ENCODE data around the gene ELMO1.

The ELMO1 gene

GRCh38 chr7:37265006-37265405 lies 183.7 kb downstream of the ELMO1 start:
- Histone ChIP-seq H3K4me1 (ENCODE audit: control insufficient read depth, insufficient read depth, low read length) (no peaks in the 10 kb centered on the region), H3K27me3 (ENCODE audit: control insufficient read depth, insufficient read depth, low read length) (no peaks in the 10 kb centered on the region), H3K27ac (ENCODE audit: low read depth, low read length) (no peak overlapping the region), H3K4me3 (ENCODE audit: low read depth, low read length) (no peak overlapping the region), H3K9ac (ENCODE audit: low read depth, low read length) (no peak overlapping the region), H3K36me3 (ENCODE audit: control insufficient read depth, insufficient read depth, low read length) (no peaks in the 10 kb centered on the region), H3K9me3 (ENCODE audit: control insufficient read depth, insufficient read depth, low read length) (no peaks in the 10 kb centered on the region)

GRCh38 chr7:37262181-37262580 lies 186.5 kb downstream of the ELMO1 start:
- no peaks in the 10 kb centered on the region; the same call in 1 of the 2 replicates for H3K4me1 ChIP-seq (ENCODE audit: control insufficient read depth, insufficient read depth, low read length)
- H3K36me3 ChIP-seq (ENCODE audit: control insufficient read depth, insufficient read depth, low read length): no peaks in the 10 kb centered on the region
- no peak overlapping the region for H3K27ac ChIP-seq (ENCODE audit: low read depth, low read length)
- no peaks in the 10 kb centered on the region for H3K9me3 ChIP-seq (ENCODE audit: control insufficient read depth, insufficient read depth, low read length)
- no peaks in the 10 kb centered on the region for H3K27me3 ChIP-seq (ENCODE audit: control insufficient read depth, insufficient read depth, low read length)
- no peak overlapping the region for H3K4me3 ChIP-seq (ENCODE audit: low read depth, low read length)
- no peak overlapping the region for H3K9ac ChIP-seq (ENCODE audit: low read depth, low read length)

GRCh38 chr7:37259319-37259821 lies 189.3 kb downstream of the ELMO1 start:
- Histone ChIP-seq H3K9ac (ENCODE audit: low read depth, low read length) (no peak overlapping the region), H3K27me3 (ENCODE audit: control insufficient read depth, insufficient read depth, low read length) (no peaks in the 10 kb centered on the region), H3K4me1 (ENCODE audit: control insufficient read depth, insufficient read depth, low read length) (no peaks in the 10 kb centered on the region; the same call in 1 of the 2 replicates), H3K36me3 (ENCODE audit: control insufficient read depth, insufficient read depth, low read length) (no peaks in the 10 kb centered on the region), H3K27ac (ENCODE audit: low read depth, low read length) (no peak overlapping the region), H3K4me3 (ENCODE audit: low read depth, low read length) (no peak overlapping the region), H3K9me3 (ENCODE audit: control insufficient read depth, insufficient read depth, low read length) (no peaks in the 10 kb centered on the region)

- Histone ChIP-seq H3K4me3 (ENCODE audit: low read depth, low read length) (no peak overlapping the region), H3K4me1 (ENCODE audit: control insufficient read depth, insufficient read depth, low read length) (no peaks in the 10 kb centered on the region; the same call in 1 of the 2 replicates), H3K27ac (ENCODE audit: low read depth, low read length) (no peak overlapping the region), H3K27me3 (ENCODE audit: control insufficient read depth, insufficient read depth, low read length) (no peaks in the 10 kb centered on the region), H3K9me3 (ENCODE audit: control insufficient read depth, insufficient read depth, low read length) (no peaks in the 10 kb centered on the region), H3K36me3 (ENCODE audit: control insufficient read depth, insufficient read depth, low read length) (no peaks in the 10 kb centered on the region), H3K9ac (ENCODE audit: low read depth, low read length) (no peak overlapping the region)
Measured at GRCh38 chr7:37256631-37257030, 192.0 kb downstream of the ELMO1 start.

- Histone ChIP-seq H3K4me3 (ENCODE audit: low read depth, low read length) (no peak overlapping the region), H3K9me3 (ENCODE audit: control insufficient read depth, insufficient read depth, low read length) (no peaks in the 10 kb centered on the region), H3K36me3 (ENCODE audit: control insufficient read depth, insufficient read depth, low read length) (no peaks in the 10 kb centered on the region), H3K4me1 (ENCODE audit: control insufficient read depth, insufficient read depth, low read length) (no peaks in the 10 kb centered on the region; the same call in 1 of the 2 replicates), H3K27me3 (ENCODE audit: control insufficient read depth, insufficient read depth, low read length) (no peaks in the 10 kb centered on the region), H3K9ac (ENCODE audit: low read depth, low read length) (no peak overlapping the region), H3K27ac (ENCODE audit: low read depth, low read length) (no peak overlapping the region)
Measured at GRCh38 chr7:37255327-37255944, 193.2 kb downstream of the ELMO1 start.

GRCh38 chr7:37251222-37251621 lies 197.4 kb downstream of the ELMO1 start:
- no peaks in the 10 kb centered on the region for H3K9me3 ChIP-seq (ENCODE audit: control insufficient read depth, insufficient read depth, low read length)
- H3K27me3 ChIP-seq (ENCODE audit: control insufficient read depth, insufficient read depth, low read length): no peaks in the 10 kb centered on the region
- no peak overlapping the region for H3K4me3 ChIP-seq (ENCODE audit: low read depth, low read length)
- peaks cover 29% of the 10 kb centered on the region for H3K4me1 ChIP-seq (ENCODE audit: control insufficient read depth, insufficient read depth, low read length)
- H3K9ac ChIP-seq (ENCODE audit: low read depth, low read length): no peak overlapping the region
- no peak overlapping the region for H3K27ac ChIP-seq (ENCODE audit: low read depth, low read length)
- no peaks in the 10 kb centered on the region for H3K36me3 ChIP-seq (ENCODE audit: control insufficient read depth, insufficient read depth, low read length)

GRCh38 chr7:37249240-37249639 lies 199.4 kb downstream of the ELMO1 start:
- peak overlapping the region; percentile 98 for H3K27ac ChIP-seq (ENCODE audit: low read depth, low read length)
- peaks cover 29% of the 10 kb centered on the region for H3K4me1 ChIP-seq (ENCODE audit: control insufficient read depth, insufficient read depth, low read length)
- H3K36me3 ChIP-seq (ENCODE audit: control insufficient read depth, insufficient read depth, low read length): no peaks in the 10 kb centered on the region
- H3K9me3 ChIP-seq (ENCODE audit: control insufficient read depth, insufficient read depth, low read length): no peaks in the 10 kb centered on the region
- H3K9ac ChIP-seq (ENCODE audit: low read depth, low read length): no peak overlapping the region
- no peaks in the 10 kb centered on the region for H3K27me3 ChIP-seq (ENCODE audit: control insufficient read depth, insufficient read depth, low read length)
- H3K4me3 ChIP-seq (ENCODE audit: low read depth, low read length): no peak overlapping the region

- Histone ChIP-seq H3K27me3 (ENCODE audit: control insufficient read depth, insufficient read depth, low read length) (no peaks in the 10 kb centered on the region), H3K36me3 (ENCODE audit: control insufficient read depth, insufficient read depth, low read length) (no peaks in the 10 kb centered on the region), H3K9ac (ENCODE audit: low read depth, low read length) (peak overlapping the region; percentile 68), H3K4me3 (ENCODE audit: low read depth, low read length) (peak overlapping the region; percentile 46), H3K4me1 (ENCODE audit: control insufficient read depth, insufficient read depth, low read length) (peaks cover 29% of the 10 kb centered on the region), H3K9me3 (ENCODE audit: control insufficient read depth, insufficient read depth, low read length) (no peaks in the 10 kb centered on the region), H3K27ac (ENCODE audit: low read depth, low read length) (peak overlapping the region; percentile 98)
Measured at GRCh38 chr7:37248396-37248861, 200.2 kb downstream of the ELMO1 start.

- Histone ChIP-seq H3K9ac (ENCODE audit: low read depth, low read length) (peak overlapping the region; percentile 68), H3K36me3 (ENCODE audit: control insufficient read depth, insufficient read depth, low read length) (no peaks in the 10 kb centered on the region), H3K4me3 (ENCODE audit: low read depth, low read length) (peak overlapping the region; percentile 46), H3K27ac (ENCODE audit: low read depth, low read length) (peak overlapping the region; percentile 98), H3K27me3 (ENCODE audit: control insufficient read depth, insufficient read depth, low read length) (no peaks in the 10 kb centered on the region), H3K9me3 (ENCODE audit: control insufficient read depth, insufficient read depth, low read length) (no peaks in the 10 kb centered on the region), H3K4me1 (ENCODE audit: control insufficient read depth, insufficient read depth, low read length) (peaks cover 32% of the 10 kb centered on the region)
Measured at GRCh38 chr7:37247861-37248260, 200.8 kb downstream of the ELMO1 start.

GRCh38 chr7:37245590-37245989 lies 203.1 kb downstream of the ELMO1 start:
- Histone ChIP-seq H3K4me1 (ENCODE audit: control insufficient read depth, insufficient read depth, low read length) (peaks cover 32% of the 10 kb centered on the region), H3K27me3 (ENCODE audit: control insufficient read depth, insufficient read depth, low read length) (no peaks in the 10 kb centered on the region), H3K36me3 (ENCODE audit: control insufficient read depth, insufficient read depth, low read length) (no peaks in the 10 kb centered on the region)

GRCh38 chr7:37236906-37237305 lies 211.8 kb downstream of the ELMO1 start:
- H3K9me3 ChIP-seq (ENCODE audit: control insufficient read depth, insufficient read depth, low read length): no peaks in the 10 kb centered on the region
- H3K36me3 ChIP-seq (ENCODE audit: control insufficient read depth, insufficient read depth, low read length): no peaks in the 10 kb centered on the region
- no peak overlapping the region for H3K9ac ChIP-seq (ENCODE audit: low read depth, low read length)
- H3K4me1 ChIP-seq (ENCODE audit: control insufficient read depth, insufficient read depth, low read length): peaks cover 8% of the 10 kb centered on the region
- H3K27me3 ChIP-seq (ENCODE audit: control insufficient read depth, insufficient read depth, low read length): no peaks in the 10 kb centered on the region
- H3K27ac ChIP-seq (ENCODE audit: low read depth, low read length): no peak overlapping the region
- H3K4me3 ChIP-seq (ENCODE audit: low read depth, low read length): no peak overlapping the region

More at GRCh38 chr7:37245590-37245989, 203.1 kb downstream of the ELMO1 start:
- H3K27ac ChIP-seq (ENCODE audit: low read depth, low read length): no peak overlapping the region
- H3K9ac ChIP-seq (ENCODE audit: low read depth, low read length): no peak overlapping the region
- no peak overlapping the region for H3K4me3 ChIP-seq (ENCODE audit: low read depth, low read length)
- no peaks in the 10 kb centered on the region for H3K9me3 ChIP-seq (ENCODE audit: control insufficient read depth, insufficient read depth, low read length)

Measured in HUES48 (cell line).